Neuronal stem cell (in vitro differentiated cells): ENCODE data around the gene RBMX.

ENCODE experiments used
- DNase-seq: peaks from one replicate; pipeline ENCODE4 v3.0.0-alpha.2; 2013; ENCODE audit warnings: low spot score
- H2AFZ ChIP-seq: one replicate; pipeline ENCODE4 v1.6.1; 2013; ENCODE audit warnings: mild to moderate bottlenecking, low read length, inconsistent platforms
- H2AK5ac ChIP-seq: 2 replicates; pipeline ENCODE4 v1.6.1; 2013; ENCODE audit warnings: low read depth, mild to moderate bottlenecking, inconsistent platforms, low read length, moderate library complexity, mixed read lengths
- H2BK120ac ChIP-seq: 2 replicates; pipeline ENCODE4 v1.6.1; 2013; ENCODE audit warnings: low read depth, mild to moderate bottlenecking, inconsistent platforms, low read length, moderate library complexity, mixed read lengths
- H2BK12ac ChIP-seq: one replicate; pipeline ENCODE4 v1.6.1; 2013; ENCODE audit warnings: low read length, inconsistent platforms
- H2BK15ac ChIP-seq: 2 replicates; pipeline ENCODE4 v1.6.1; 2013; ENCODE audit warnings: mild to moderate bottlenecking, low read length, inconsistent platforms, mixed read lengths
- H2BK5ac ChIP-seq: one replicate; pipeline ENCODE4 v1.6.1; 2013; ENCODE audit warnings: inconsistent platforms, mild to moderate bottlenecking, low read length, moderate library complexity
- H3K14ac ChIP-seq: one replicate; pipeline ENCODE4 v1.6.1; 2013; ENCODE audit warnings: low read length, inconsistent platforms
- H3K18ac ChIP-seq: 2 replicates; pipeline ENCODE4 v1.6.1; 2013; ENCODE audit warnings: low read length, inconsistent platforms
- H3K23ac ChIP-seq: 2 replicates; pipeline ENCODE4 v1.6.1; 2013; ENCODE audit warnings: low read depth, mild to moderate bottlenecking, mixed read lengths, low read length, inconsistent platforms; ENCODE audit not compliant: poor library complexity
- H3K27ac ChIP-seq: replicated peaks from 3 replicates; pipeline ENCODE4 v1.5.1; 2013; ENCODE audit warnings: low read length, inconsistent platforms
- H3K27me3 ChIP-seq, 3 experiments: 2 replicates each; pipeline ENCODE4 v1.6.1; 2013; ENCODE audit warnings: low read length in 3 of 3, mild to moderate bottlenecking in 2 of 3, inconsistent platforms in 1 of 3, low read depth in 1 of 3, mixed read lengths in 1 of 3, moderate library complexity in 1 of 3; ENCODE audit not compliant: control insufficient read depth in 3 of 3, insufficient read depth in 3 of 3
- H3K36me3 ChIP-seq, 2 donors: replicated peaks in 1 of 2; 2 replicates each; pipeline ENCODE4 v1.6.1; 2013; ENCODE audit warnings: low read length in 2 of 2; ENCODE audit not compliant: control insufficient read depth in 2 of 2, insufficient read depth in 2 of 2
- H3K4ac ChIP-seq: 2 replicates; pipeline ENCODE4 v1.6.1; 2013; ENCODE audit warnings: inconsistent platforms, mild to moderate bottlenecking, low read length, moderate library complexity
- H3K4me1 ChIP-seq, 2 donors: 1 replicate in 1 of 2; 2 replicates in 1 of 2; pipeline ENCODE4 v1.6.1; 2013; ENCODE audit warnings: low read length in 2 of 2, low read depth in 1 of 2; ENCODE audit not compliant: control insufficient read depth in 2 of 2, insufficient read depth in 1 of 2
- H3K4me2 ChIP-seq: one replicate; pipeline ENCODE4 v1.6.1; 2013; ENCODE audit warnings: mild to moderate bottlenecking, low read length, inconsistent platforms; ENCODE audit not compliant: insufficient read depth, poor library complexity, severe bottlenecking
- H3K4me3 ChIP-seq, 2 donors: 2 replicates each; pipeline ENCODE4 v1.5.1; 2013; ENCODE audit warnings: low read length in 2 of 2, mild to moderate bottlenecking in 2 of 2, inconsistent platforms in 1 of 2, moderate library complexity in 1 of 2
- H3K79me1 ChIP-seq: one replicate; pipeline ENCODE4 v1.6.1; 2013; ENCODE audit warnings: low read depth, mild to moderate bottlenecking, inconsistent platforms, low read length, moderate library complexity
- H3K9ac ChIP-seq: one replicate; pipeline ENCODE4 v1.6.1; 2013; ENCODE audit warnings: mild to moderate bottlenecking, low read depth, low read length, inconsistent platforms; ENCODE audit not compliant: poor library complexity
- H3K9me3 ChIP-seq, 2 donors: replicated peaks in 1 of 2; 2 replicates each; pipeline versions ENCODE3 to v1.6.1; 2013; ENCODE audit warnings: low read length in 2 of 2, mild to moderate bottlenecking in 2 of 2, inconsistent platforms in 1 of 2, low read depth in 1 of 2, mixed read lengths in 1 of 2, moderate library complexity in 1 of 2; ENCODE audit not compliant: control insufficient read depth in 2 of 2, insufficient read depth in 1 of 2
- H4K8ac ChIP-seq: one replicate; pipeline ENCODE4 v1.6.1; 2013; ENCODE audit warnings: low read depth, mild to moderate bottlenecking, inconsistent platforms, low read length, moderate library complexity
- H4K91ac ChIP-seq: one replicate; pipeline ENCODE4 v1.6.1; 2013; ENCODE audit warnings: low read length, low read depth, mild to moderate bottlenecking, inconsistent platforms; ENCODE audit not compliant: poor library complexity
- WGBS, 2 donors: extraction: QIAGEN DNeasy Blood & Tissue Kit; methylation state at CpG; one replicate each; pipeline ENCODE4 v1.1.7; 2013; ENCODE audit warnings: missing lambda C conversion rate in 2 of 2, mixed read lengths in 1 of 2; ENCODE audit not compliant: insufficient read length in 2 of 2, insufficient replicate concordance in 1 of 2; ENCODE audit errors: extremely low coverage in 2 of 2; 5-methylcytosine and 5-hydroxymethylcytosine counted together

Gene RBMX

GRCh38 chrX:136867096-136867491 is 13.4 kb downstream of the RBMX start:
- Histone ChIP-seq H3K18ac (no peak overlapping the region), H2AFZ (no peak overlapping the region), H2BK15ac (no peak overlapping the region), H2BK120ac (no peak overlapping the region), H3K23ac (no peak overlapping the region), H3K4me1 (no peaks in the 10 kb centered on the region), H3K79me1 (peaks cover 2% of the 10 kb centered on the region), H3K9ac (no peak overlapping the region), H2BK12ac (no peak overlapping the region), H2AK5ac (no peak overlapping the region), H3K4ac (no peak overlapping the region), H3K27me3 (no peaks in the 10 kb centered on the region), H3K27ac (no peak overlapping the region), H2BK5ac (no peak overlapping the region), H3K4me2 (no peak overlapping the region), H3K4me3 (no peak overlapping the region), H4K91ac (no peak overlapping the region), H3K14ac (no peak overlapping the region), H3K9me3 (no peaks in the 10 kb centered on the region), H3K36me3 (peaks cover 17 to 95% of the 10 kb centered on the region in 2 donors), H4K8ac (no peak overlapping the region)
- DNase-seq, result no peak
- WGBS, 2 donors, result no CpG with 5 or more reads among the region's 4 CpGs

GRCh38 chrX:136866337-136867095 is 14.0 kb downstream of the RBMX start:
- Histone ChIP-seq H3K27ac (no peak overlapping the region), H2AFZ (no peak overlapping the region), H3K27me3 (no peaks in the 10 kb centered on the region), H3K4ac (no peak overlapping the region), H3K23ac (no peak overlapping the region), H2BK120ac (no peak overlapping the region), H4K91ac (no peak overlapping the region), H3K4me1 (no peaks in the 10 kb centered on the region), H2AK5ac (no peak overlapping the region), H3K79me1 (peaks cover 2% of the 10 kb centered on the region), H3K4me2 (no peak overlapping the region), H3K4me3 (no peak overlapping the region), H2BK5ac (no peak overlapping the region), H3K36me3 (peaks cover 18 to 95% of the 10 kb centered on the region in 2 donors), H2BK15ac (no peak overlapping the region), H3K18ac (no peak overlapping the region), H3K9me3 (no peaks in the 10 kb centered on the region), H2BK12ac (no peak overlapping the region), H4K8ac (no peak overlapping the region), H3K14ac (no peak overlapping the region), H3K9ac (no peak overlapping the region)
- no CpG with 5 or more reads among the region's 14 CpGs for WGBS, 2 donors
- no peak for DNase-seq

GRCh38 chrX:136865270-136866158 is 15.0 kb downstream of the RBMX start:
- Histone ChIP-seq H3K18ac (no peak overlapping the region), H3K79me1 (peaks cover 2% of the 10 kb centered on the region), H3K4ac (no peak overlapping the region), H3K9me3 (no peaks in the 10 kb centered on the region), H2BK120ac (no peak overlapping the region), H2AFZ (no peak overlapping the region), H3K4me1 (no peaks in the 10 kb centered on the region), H3K4me2 (no peak overlapping the region), H3K4me3 (no peak overlapping the region), H3K27me3 (no peaks in the 10 kb centered on the region), H2BK15ac (no peak overlapping the region), H2BK12ac (no peak overlapping the region), H3K14ac (no peak overlapping the region), H3K9ac (no peak overlapping the region), H2BK5ac (no peak overlapping the region), H3K36me3 (peaks cover 19 to 95% of the 10 kb centered on the region in 2 donors), H3K23ac (no peak overlapping the region), H4K91ac (no peak overlapping the region), H3K27ac (no peak overlapping the region), H2AK5ac (no peak overlapping the region), H4K8ac (no peak overlapping the region)
- WGBS, 2 donors, result no CpG with 5 or more reads among the region's 9 CpGs
- no peak for DNase-seq

GRCh38 chrX:136863826-136864225 is 16.7 kb downstream of the RBMX start:
- Histone ChIP-seq H3K14ac (no peak overlapping the region), H3K4ac (no peak overlapping the region), H3K4me1 (no peaks in the 10 kb centered on the region), H3K9ac (no peak overlapping the region), H2BK12ac (no peak overlapping the region), H3K23ac (no peak overlapping the region), H3K27me3 (no peaks in the 10 kb centered on the region), H4K91ac (no peak overlapping the region), H2AFZ (no peak overlapping the region), H3K9me3 (no peaks in the 10 kb centered on the region), H4K8ac (no peak overlapping the region), H3K4me2 (no peak overlapping the region), H2AK5ac (no peak overlapping the region), H3K36me3 (peaks cover 20 to 92% of the 10 kb centered on the region in 2 donors), H3K27ac (no peak overlapping the region), H2BK120ac (no peak overlapping the region), H3K18ac (no peak overlapping the region), H2BK15ac (no peak overlapping the region), H2BK5ac (no peak overlapping the region), H3K4me3 (no peak overlapping the region), H3K79me1 (peaks cover 2% of the 10 kb centered on the region)
- no peak for DNase-seq
- no CpG with 5 or more reads among the region's 2 CpGs for WGBS, 2 donors
